HUES6 (cell line): ENCODE data around the gene DPEP2.
"Not testable (repeated sequence)": the region's sequence is repeated elsewhere in the genome, so short reads cannot be mapped to it uniquely, and the experiment has no call there.

Source experiments
- H3K27ac ChIP-seq: 2 replicates; pipeline ENCODE4 v1.7.0; 2013; ENCODE audit warnings: low read depth, mild to moderate bottlenecking, low read length, inconsistent platforms
- H3K27me3 ChIP-seq: 2 replicates; pipeline ENCODE4 v1.6.1; 2013; ENCODE audit warnings: low read length; ENCODE audit not compliant: control insufficient read depth, insufficient read depth
- H3K36me3 ChIP-seq: 2 replicates; pipeline ENCODE4 v1.6.1; 2013; ENCODE audit warnings: low read length; ENCODE audit not compliant: control insufficient read depth, insufficient read depth
- H3K4me1 ChIP-seq: 2 replicates; pipeline ENCODE4 v1.6.1; 2013; ENCODE audit warnings: low read length; ENCODE audit not compliant: control insufficient read depth, insufficient read depth
- H3K4me3 ChIP-seq: 2 replicates; pipeline ENCODE4 v1.5.1; 2013; ENCODE audit warnings: low read depth, low read length
- H3K9ac ChIP-seq: one replicate; pipeline ENCODE4 v1.6.1; 2013; ENCODE audit warnings: mild to moderate bottlenecking, low read length
- H3K9me3 ChIP-seq: 2 replicates; pipeline ENCODE4 v1.6.1; 2013; ENCODE audit warnings: low read depth, low read length; ENCODE audit not compliant: control insufficient read depth, insufficient read depth

The DPEP2 gene, protein sequence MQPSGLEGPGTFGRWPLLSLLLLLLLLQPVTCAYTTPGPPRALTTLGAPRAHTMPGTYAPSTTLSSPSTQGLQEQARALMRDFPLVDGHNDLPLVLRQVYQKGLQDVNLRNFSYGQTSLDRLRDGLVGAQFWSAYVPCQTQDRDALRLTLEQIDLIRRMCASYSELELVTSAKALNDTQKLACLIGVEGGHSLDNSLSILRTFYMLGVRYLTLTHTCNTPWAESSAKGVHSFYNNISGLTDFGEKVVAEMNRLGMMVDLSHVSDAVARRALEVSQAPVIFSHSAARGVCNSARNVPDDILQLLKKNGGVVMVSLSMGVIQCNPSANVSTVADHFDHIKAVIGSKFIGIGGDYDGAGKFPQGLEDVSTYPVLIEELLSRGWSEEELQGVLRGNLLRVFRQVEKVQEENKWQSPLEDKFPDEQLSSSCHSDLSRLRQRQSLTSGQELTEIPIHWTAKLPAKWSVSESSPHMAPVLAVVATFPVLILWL

DNA sequence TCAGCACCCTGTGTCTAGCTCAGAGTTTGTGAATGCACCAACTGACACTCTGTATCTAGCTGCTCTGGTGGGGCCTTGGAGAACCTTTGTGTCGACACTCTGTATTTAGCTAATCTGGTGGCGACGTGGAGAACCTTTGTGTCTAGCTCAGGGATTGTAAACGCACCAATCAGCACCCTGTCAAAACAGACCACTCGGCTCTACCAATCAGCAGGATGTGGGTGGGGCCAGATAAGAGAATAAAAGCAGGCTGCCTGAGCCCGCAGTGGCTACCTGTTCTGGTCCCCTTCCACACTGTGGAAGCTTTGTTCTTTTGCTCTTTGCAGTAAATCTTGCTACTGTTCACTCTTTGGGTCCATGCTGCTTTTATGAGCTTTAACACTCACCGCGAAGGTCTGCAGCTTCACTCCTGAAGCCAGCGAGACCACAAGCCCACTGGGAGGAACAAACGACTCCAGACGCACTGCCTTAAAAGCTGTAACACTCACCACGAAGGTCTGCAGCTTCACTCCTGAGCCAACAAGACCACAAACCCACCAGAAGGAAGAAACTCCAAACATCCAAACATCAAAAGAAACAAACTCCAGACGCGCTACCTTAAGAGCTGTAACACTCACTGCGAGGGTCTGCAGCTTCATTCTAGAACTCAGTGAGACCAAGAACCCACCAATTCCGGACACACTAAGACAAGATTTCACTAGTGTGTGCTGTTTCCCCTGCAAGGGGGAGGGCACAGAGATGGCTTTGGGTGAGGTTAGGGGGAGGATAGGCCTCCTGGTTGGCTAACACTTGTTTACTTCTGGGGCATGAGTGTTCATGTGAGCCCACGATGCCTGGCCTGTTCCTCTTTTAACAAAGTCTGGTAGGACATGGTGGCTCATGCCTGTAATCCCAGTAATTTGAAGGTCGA is at the start of gene DPEP2:
Gene DPEP2, minus strand, starts transcription at position 706 of the 910 bp plus-strand sequence. CDS start 6,272 bp downstream, outside the sequence.
- H3K9me3 ChIP-seq, H3K27me3 ChIP-seq, H3K36me3 ChIP-seq, H3K9ac ChIP-seq, H3K4me3 ChIP-seq, H3K4me1 ChIP-seq, H3K27ac ChIP-seq: not testable (repeated sequence)

GRCh38 chr16:68047987-68048386 is 48.7 kb upstream of the DPEP2 start:
- H3K9ac ChIP-seq, result no peak overlapping the region
- no peak overlapping the region for H3K4me3 ChIP-seq
- peaks cover 34% of the 10 kb centered on the region for H3K36me3 ChIP-seq
- no peaks in the 10 kb centered on the region for H3K4me1 ChIP-seq
- H3K9me3 ChIP-seq, result no peaks in the 10 kb centered on the region
- no peak overlapping the region for H3K27ac ChIP-seq
- no peaks in the 10 kb centered on the region for H3K27me3 ChIP-seq

DNA sequence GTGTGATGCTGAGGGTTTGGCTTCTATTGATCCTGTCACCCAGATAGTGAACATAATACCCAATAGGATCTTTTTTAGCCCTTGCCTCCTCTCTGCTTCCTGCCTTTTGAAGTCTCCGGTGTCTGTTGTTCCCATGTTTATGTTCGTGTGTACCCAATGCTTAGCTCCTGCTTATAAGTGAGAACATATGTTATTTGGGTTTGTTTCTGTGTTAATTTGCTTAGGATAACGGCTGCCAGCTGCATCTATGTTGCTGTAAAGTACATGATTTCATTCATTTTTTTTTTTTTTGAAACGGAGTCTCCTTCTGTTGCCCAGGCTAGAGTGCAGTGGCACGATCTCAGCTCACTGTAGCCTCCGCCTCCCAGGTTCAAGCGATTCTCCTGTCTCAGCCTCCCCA is 46.8 kb upstream of the DPEP2 start:
- Histone ChIP-seq H3K27ac (no peak overlapping the region), H3K4me3 (no peak overlapping the region), H3K27me3 (no peaks in the 10 kb centered on the region), H3K9me3 (no peaks in the 10 kb centered on the region), H3K9ac (no peak overlapping the region), H3K36me3 (peaks cover 30% of the 10 kb centered on the region), H3K4me1 (no peaks in the 10 kb centered on the region)

- no peak overlapping the region for H3K4me3 ChIP-seq
- no peaks in the 10 kb centered on the region for H3K9me3 ChIP-seq
- H3K27me3 ChIP-seq, result no peaks in the 10 kb centered on the region
- H3K27ac ChIP-seq, result no peak overlapping the region
- H3K36me3 ChIP-seq, result peaks cover 21% of the 10 kb centered on the region
- H3K9ac ChIP-seq, result no peak overlapping the region
- no peaks in the 10 kb centered on the region for H3K4me1 ChIP-seq
Observed at GRCh38 chr16:68041783-68042182, 42.5 kb upstream of the DPEP2 start.

- Histone ChIP-seq H3K4me3 (no peak overlapping the region), H3K36me3 (peaks cover 17% of the 10 kb centered on the region), H3K4me1 (no peaks in the 10 kb centered on the region)
Observed at GRCh38 chr16:68040506-68041288, 41.4 kb upstream of the DPEP2 start.

GRCh38 chr16:68037841-68038597 is 38.7 kb upstream of the DPEP2 start:
- no peak overlapping the region for H3K9ac ChIP-seq

More at GRCh38 chr16:68040506-68041288, 41.4 kb upstream of the DPEP2 start:
- Histone ChIP-seq H3K9me3 (no peaks in the 10 kb centered on the region), H3K9ac (no peak overlapping the region), H3K27ac (no peak overlapping the region), H3K27me3 (no peaks in the 10 kb centered on the region)

GRCh38 chr16:68035227-68035626 is 35.9 kb upstream of the DPEP2 start:
- no peaks in the 10 kb centered on the region for H3K4me1 ChIP-seq
- peaks cover 12% of the 10 kb centered on the region for H3K36me3 ChIP-seq
- H3K27ac ChIP-seq, result no peak overlapping the region
- no peak overlapping the region for H3K9ac ChIP-seq
- H3K27me3 ChIP-seq, result no peaks in the 10 kb centered on the region
- no peaks in the 10 kb centered on the region for H3K9me3 ChIP-seq
- no peak overlapping the region for H3K4me3 ChIP-seq

More at GRCh38 chr16:68037841-68038597, 38.7 kb upstream of the DPEP2 start:
- Histone ChIP-seq H3K4me3 (no peak overlapping the region), H3K36me3 (peaks cover 19% of the 10 kb centered on the region), H3K27ac (no peak overlapping the region), H3K9me3 (no peaks in the 10 kb centered on the region), H3K27me3 (no peaks in the 10 kb centered on the region), H3K4me1 (no peaks in the 10 kb centered on the region)

- no peak overlapping the region for H3K9ac ChIP-seq
- H3K9me3 ChIP-seq, result no peaks in the 10 kb centered on the region
- no peaks in the 10 kb centered on the region for H3K27me3 ChIP-seq
- H3K4me3 ChIP-seq, result no peak overlapping the region
- H3K4me1 ChIP-seq, result no peaks in the 10 kb centered on the region
- H3K27ac ChIP-seq, result no peak overlapping the region
- H3K36me3 ChIP-seq, result peaks cover 10% of the 10 kb centered on the region
Observed at GRCh38 chr16:68033101-68033500, 33.8 kb upstream of the DPEP2 start.

- H3K27ac ChIP-seq, result no peak overlapping the region
- peaks cover 15% of the 10 kb centered on the region for H3K36me3 ChIP-seq
- H3K27me3 ChIP-seq, result no peaks in the 10 kb centered on the region
- H3K9ac ChIP-seq, result no peak overlapping the region
- H3K4me1 ChIP-seq, result no peaks in the 10 kb centered on the region
- no peak overlapping the region for H3K4me3 ChIP-seq
- no peaks in the 10 kb centered on the region for H3K9me3 ChIP-seq
Observed at GRCh38 chr16:68031951-68032350, 32.7 kb upstream of the DPEP2 start.

GRCh38 chr16:68030108-68030507 is 30.8 kb upstream of the DPEP2 start:
- not testable (repeated sequence) for H3K9ac ChIP-seq, H3K9me3 ChIP-seq, H3K4me3 ChIP-seq, H3K4me1 ChIP-seq, H3K27ac ChIP-seq, H3K27me3 ChIP-seq
- peaks cover 20% of the 10 kb centered on the region for H3K36me3 ChIP-seq
